HFFc6 (cell line): ENCODE data around the gene KLF12. TPM values are rescaled to one million over a fixed set of nuclear protein-coding genes. Genes with fewer than 3 reads are reported as not detected.
A peak's percentile ranks its signal among the peaks of the same experiment; 100 is the strongest.

Source experiments
- DNase-seq: peaks from one replicate; pipeline ENCODE4 v3.0.0-alpha.2; 2018
- H3K27ac Mint-ChIP-seq: 2 replicates; pipeline ENCODE4 v1.8.0; 2020; ENCODE audit warnings: mild to moderate bottlenecking, mixed read lengths
- H3K27me3 Mint-ChIP-seq: 2 replicates; pipeline ENCODE4 v1.8.0; 2021; ENCODE audit warnings: mild to moderate bottlenecking, moderate library complexity, mixed read lengths; ENCODE audit not compliant: insufficient read depth
- H3K36me3 Mint-ChIP-seq: 2 replicates; pipeline ENCODE4 v1.8.0; 2021; ENCODE audit warnings: low read depth, mixed read lengths
- H3K4me1 Mint-ChIP-seq: 2 replicates; pipeline ENCODE4 v1.8.0; 2020; ENCODE audit warnings: low read depth, mixed read lengths
- H3K4me3 Mint-ChIP-seq: 2 replicates; pipeline ENCODE4 v1.8.0; 2020; ENCODE audit warnings: mild to moderate bottlenecking, moderate library complexity, mixed read lengths
- H3K9me3 Mint-ChIP-seq: 2 replicates; pipeline ENCODE4 v1.8.0; 2020; ENCODE audit warnings: mild to moderate bottlenecking, mixed read lengths
- CTCF ChIP-seq: fragments of 200-600 bp; sonication (generic); IDR thresholded peaks from 2 replicates; pipeline ENCODE4 v1.5.0; 2021; ENCODE audit warnings: antibody characterized with exemption, mild to moderate bottlenecking
- long read RNA-seq: library from polyadenylated mRNA; unstranded; transcript quantifications from one replicate; pipeline ENCODE4 v2.0.0, GENCODE V29; 2019
- total RNA-seq, 6 experiments: library from RNA; stranded (reverse); fragmentation: NEBNext Ultra II Directional; extraction: Animal tissue kit (Norgen Biotek cat#: 25700); gene quantifications; 2 replicates in 1 of 6; 3 replicates in 5 of 6; pipeline ENCODE4 v1.2.3, GENCODE V29; 2021

The KLF12 gene
- 10 to 100 TPM; 18.1 to 28.2 (median 24.1) TPM for total RNA-seq
- long read RNA-seq, partial matches to known transcripts, result 2 of 6 reads
- long read RNA-seq, other reads (novel, unspliced or antisense), result 4 of 6 reads

DNA sequence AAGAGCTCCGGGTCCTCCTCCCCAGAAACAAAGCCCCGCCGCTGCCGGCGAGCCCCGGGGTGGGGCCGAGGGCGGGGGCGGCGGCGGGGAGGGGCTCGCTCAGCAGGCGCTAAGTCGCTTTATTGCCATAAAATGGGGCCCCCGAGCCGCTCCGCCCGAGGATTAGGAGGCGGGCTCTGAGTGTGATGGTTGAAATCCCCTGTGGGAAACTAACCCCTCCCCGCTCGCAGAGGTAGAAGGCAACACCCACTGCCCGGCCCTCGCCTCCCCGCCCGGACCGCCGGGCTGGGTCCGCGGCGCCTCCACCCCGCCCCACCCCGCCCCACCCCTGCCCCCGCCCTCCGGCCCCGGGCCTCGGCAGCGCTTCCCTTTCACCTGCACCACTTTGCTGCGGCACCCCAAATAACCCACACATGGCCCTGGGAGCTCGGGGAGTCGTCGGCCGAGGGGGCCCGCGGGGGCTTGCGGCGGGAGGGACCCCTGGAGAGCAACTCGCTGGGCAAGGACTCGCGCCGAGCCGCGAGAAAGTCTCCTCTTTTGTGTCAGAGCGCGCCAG lies at the start of gene KLF12:
Gene KLF12, minus strand, starts transcription at position 184 of the 556 bp plus-strand sequence.
- H3K27me3 Mint-ChIP-seq, result peaks cover 3% of the 10 kb centered on the region; the same call in 1 of the 2 replicates
- peaks cover 32% of the 10 kb centered on the region for H3K4me1 Mint-ChIP-seq
- peak within 1 kb of the TSS; percentile 98 for H3K27ac Mint-ChIP-seq
- no peaks in the 10 kb centered on the region for H3K9me3 Mint-ChIP-seq
- DNase-seq, result peak; percentile 95
- peak within 1 kb of the TSS; percentile 96 for H3K4me3 Mint-ChIP-seq
- no peak for TF ChIP-seq CTCF
- H3K36me3 Mint-ChIP-seq, result no peaks in the 10 kb centered on the region

DNA sequence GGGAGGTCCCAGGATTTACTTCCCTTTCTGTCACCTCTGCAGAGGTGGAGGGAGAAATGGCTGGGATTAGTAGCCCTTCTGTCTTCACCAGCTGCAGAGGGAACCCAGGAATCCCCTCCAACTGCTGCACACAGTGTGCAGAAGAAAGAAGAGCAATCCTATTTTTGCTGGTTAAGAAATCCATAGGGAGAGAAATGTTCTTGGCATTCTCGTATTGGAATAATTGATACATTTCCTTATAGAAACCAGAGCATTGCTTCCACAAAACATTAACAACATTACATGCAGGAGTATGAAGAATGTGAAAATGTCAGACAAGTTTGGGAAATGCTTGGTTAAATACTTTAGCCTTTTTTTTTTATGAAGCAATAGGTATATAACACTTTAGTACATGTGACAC lies 48.3 kb upstream of the KLF12 start:
- no peak overlapping the region for H3K4me3 Mint-ChIP-seq
- no peak for DNase-seq
- no peak for TF ChIP-seq CTCF

DNA sequence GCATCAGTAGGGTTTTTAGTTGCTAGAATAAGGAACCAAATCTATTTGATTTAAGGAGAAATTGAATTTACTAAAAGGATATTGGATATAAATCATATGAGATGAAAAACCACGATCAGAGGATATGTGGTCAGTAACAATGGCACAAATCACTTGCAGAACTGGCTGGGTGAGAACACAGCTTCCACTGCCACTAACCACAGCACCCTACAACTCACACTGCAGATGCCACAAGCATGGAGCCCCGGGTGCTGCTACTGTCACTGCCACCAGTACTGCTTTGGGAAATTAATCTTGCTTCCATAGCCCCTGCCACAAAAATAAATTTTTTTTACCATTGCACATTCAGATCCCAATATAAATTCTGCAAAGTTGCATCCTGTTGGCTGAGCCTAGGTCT lies 40.6 kb upstream of the KLF12 start:
- no peak overlapping the region for H3K4me3 Mint-ChIP-seq
- no peaks in the 10 kb centered on the region for H3K4me1 Mint-ChIP-seq
- H3K36me3 Mint-ChIP-seq, result no peaks in the 10 kb centered on the region
- H3K9me3 Mint-ChIP-seq, result no peaks in the 10 kb centered on the region
- H3K27ac Mint-ChIP-seq, result no peak overlapping the region
- DNase-seq, result no peak
- peaks cover 3% of the 10 kb centered on the region; the same call in 1 of the 2 replicates for H3K27me3 Mint-ChIP-seq
- TF ChIP-seq CTCF, result no peak

More for the DNA sequence above, 48.3 kb upstream of the KLF12 start:
- peaks cover 14% of the 10 kb centered on the region for H3K4me1 Mint-ChIP-seq
- no peak overlapping the region for H3K27ac Mint-ChIP-seq
- H3K27me3 Mint-ChIP-seq, result no peaks in the 10 kb centered on the region; the same call in 1 of the 2 replicates
- H3K9me3 Mint-ChIP-seq, result no peaks in the 10 kb centered on the region
- H3K36me3 Mint-ChIP-seq, result no peaks in the 10 kb centered on the region

- Mint-ChIP-seq H3K36me3 (no peaks in the 10 kb centered on the region), H3K27me3 (peaks cover 3% of the 10 kb centered on the region; the same call in 1 of the 2 replicates), H3K9me3 (no peaks in the 10 kb centered on the region), H3K4me1 (no peaks in the 10 kb centered on the region), H3K27ac (no peak overlapping the region), H3K4me3 (no peak overlapping the region)
- DNase-seq, result no peak
- no peak for TF ChIP-seq CTCF
Observed at GRCh38 chr13:74173822-74174221, 39.6 kb upstream of the KLF12 start.

- Mint-ChIP-seq H3K9me3 (no peaks in the 10 kb centered on the region), H3K36me3 (no peaks in the 10 kb centered on the region), H3K27ac (no peak overlapping the region), H3K4me3 (no peak overlapping the region), H3K4me1 (peaks cover 3% of the 10 kb centered on the region), H3K27me3 (peaks cover 3% of the 10 kb centered on the region; the same call in 1 of the 2 replicates)
- DNase-seq, result no peak
- TF ChIP-seq CTCF, result no peak
Observed at GRCh38 chr13:74171641-74172040, 37.4 kb upstream of the KLF12 start.
